ENCODE measurements around the gene RPS18. TPM values are rescaled to one million over a fixed set of nuclear protein-coding genes. Genes with fewer than 3 reads are reported as not detected.
A peak's percentile ranks its signal among the peaks of the same experiment; 100 is the strongest.

Gene RPS18
- polyA plus RNA-seq, 4 donors: 2,953 to 3,403 (median 3,031) TPM

DNA sequence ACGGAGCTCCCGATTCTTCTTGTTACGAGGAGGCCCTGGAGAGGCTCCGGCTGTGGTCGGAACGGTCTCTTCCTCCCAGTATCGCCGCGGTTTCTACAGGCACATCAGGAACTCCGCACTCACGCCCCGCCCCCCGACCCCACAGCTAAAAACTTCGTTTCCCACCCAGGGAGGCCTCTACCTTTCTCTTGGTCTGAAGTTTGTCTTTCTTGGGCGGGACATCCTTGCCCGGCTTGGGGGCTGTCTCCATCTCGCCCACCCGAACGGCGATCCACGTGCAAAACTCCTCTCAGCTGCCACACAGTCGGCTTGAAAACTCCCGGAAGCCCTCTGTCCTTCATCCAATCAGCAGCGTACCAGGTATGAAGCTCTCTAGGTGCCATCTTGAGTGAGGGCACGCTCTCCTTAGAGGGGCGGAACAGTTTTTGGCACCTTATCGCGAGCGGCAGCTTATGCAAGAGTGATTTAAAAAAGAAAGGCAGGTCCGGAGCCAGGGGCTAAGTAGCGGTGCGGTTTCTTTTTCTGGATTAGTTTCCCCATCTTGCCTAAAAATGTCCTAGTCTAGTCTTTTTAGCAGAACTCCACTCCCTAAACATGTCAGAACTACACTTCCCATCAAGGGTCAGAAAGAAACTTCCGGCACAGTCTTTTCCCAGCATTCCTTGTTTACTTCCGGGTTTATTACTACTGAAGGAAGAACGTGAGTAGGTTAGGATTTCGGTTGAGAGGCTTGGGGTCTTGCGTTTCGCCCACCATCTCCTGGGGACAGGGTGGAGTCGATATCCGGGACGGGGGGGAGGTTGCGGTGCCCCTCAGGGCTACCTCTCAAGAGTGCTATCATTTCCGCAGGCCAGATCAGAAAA, 17.3 kb downstream of the RPS18 start, which contains the start of the genes PFDN6 and WDR46:
Gene PFDN6, plus strand, starts transcription at position 681 of the 863 bp plus-strand sequence. CDS start 256 bp downstream, outside the sequence.
Gene WDR46, minus strand, starts transcription at position 319 of the 863 bp plus-strand sequence. Its CDS starts 69 bp downstream, at position 250.
- peak; percentile 81 to 89 (median 85) for DNase-seq (ENCODE audit: low read depth in 4 of 4, low spot score in 3 of 4)

DNA sequence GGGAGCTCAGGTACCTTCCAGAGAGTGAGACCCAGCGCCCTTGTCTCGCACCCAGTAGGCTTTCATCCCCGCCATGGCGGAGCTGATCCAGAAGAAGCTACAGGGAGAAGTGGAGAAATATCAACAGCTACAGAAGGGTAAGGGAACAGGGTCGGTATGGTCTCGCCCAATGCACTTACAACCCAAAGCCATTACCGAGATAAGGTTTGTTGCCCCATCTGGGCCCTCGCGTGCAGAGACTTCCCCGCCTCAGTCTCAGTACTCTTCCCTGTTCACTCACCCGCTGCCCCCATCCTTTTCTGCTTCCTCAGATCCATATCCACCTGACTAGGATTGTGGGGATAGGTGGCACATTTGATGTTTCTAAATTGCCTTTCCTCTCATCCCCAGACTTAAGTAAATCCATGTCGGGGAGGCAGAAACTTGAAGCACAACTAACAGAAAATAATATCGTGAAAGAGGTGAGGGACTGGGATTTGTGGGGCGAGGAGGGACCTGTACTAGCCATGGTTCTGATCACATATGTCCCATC, 18.0 kb downstream of the RPS18 start:
- no peak for DNase-seq (ENCODE audit: low read depth in 4 of 4, low spot score in 3 of 4)

DNA sequence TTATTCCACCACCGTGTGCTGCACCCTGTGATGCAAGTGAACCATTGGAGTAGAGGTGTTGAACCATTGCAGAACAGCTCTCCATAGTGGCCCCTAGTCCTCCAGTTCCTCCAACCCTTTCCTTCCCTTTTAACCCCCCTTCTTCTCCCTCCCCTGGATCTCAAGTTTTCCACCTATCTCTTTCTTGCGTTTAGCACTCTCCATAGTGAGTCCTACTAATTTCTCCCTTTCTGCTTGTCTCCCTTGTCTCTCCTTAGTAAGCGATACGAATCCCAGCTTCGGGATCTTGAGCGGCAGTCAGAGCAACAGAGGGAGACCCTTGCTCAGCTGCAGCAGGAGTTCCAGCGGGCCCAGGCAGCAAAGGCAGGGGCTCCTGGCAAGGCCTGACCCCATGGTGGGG, 18.6 kb downstream of the RPS18 start:
- DNase-seq (ENCODE audit: low read depth in 4 of 4, low spot score in 3 of 4): no peak

DNA sequence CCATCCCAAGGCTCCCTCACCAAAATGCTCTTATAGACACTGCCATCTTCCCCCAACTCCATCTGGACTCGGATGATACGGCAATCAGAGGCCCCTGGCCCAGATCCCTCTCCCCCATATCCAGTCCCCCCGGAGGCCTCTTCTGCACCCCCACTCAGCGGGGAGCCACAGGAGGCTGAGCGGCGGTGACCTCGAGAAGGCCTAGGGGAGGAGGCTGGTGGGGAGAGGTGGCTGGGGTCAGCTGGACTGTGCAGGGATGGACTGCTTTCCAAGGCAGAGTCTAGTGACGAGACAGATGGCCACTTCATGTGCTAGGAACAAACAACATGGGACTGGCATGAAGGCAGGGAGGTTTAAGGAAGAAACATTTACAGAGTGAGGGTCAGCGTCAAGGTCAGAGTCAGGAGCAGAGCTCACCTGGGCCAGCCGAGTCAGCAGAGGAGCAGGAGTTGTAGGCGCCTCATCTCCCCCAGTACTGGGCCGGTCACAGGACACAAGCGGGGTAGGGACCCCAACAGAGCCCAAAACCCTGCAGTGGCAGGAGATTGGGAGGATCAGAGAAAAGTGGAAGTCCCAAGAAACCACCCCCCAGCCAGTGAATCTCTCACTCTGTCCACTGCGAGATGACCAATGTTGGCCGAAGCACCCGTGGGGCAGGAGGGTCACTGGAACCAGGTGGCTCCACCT, 21.3 kb downstream of the RPS18 start:
- no peak for DNase-seq (ENCODE audit: low read depth in 4 of 4, low spot score in 3 of 4)

DNA sequence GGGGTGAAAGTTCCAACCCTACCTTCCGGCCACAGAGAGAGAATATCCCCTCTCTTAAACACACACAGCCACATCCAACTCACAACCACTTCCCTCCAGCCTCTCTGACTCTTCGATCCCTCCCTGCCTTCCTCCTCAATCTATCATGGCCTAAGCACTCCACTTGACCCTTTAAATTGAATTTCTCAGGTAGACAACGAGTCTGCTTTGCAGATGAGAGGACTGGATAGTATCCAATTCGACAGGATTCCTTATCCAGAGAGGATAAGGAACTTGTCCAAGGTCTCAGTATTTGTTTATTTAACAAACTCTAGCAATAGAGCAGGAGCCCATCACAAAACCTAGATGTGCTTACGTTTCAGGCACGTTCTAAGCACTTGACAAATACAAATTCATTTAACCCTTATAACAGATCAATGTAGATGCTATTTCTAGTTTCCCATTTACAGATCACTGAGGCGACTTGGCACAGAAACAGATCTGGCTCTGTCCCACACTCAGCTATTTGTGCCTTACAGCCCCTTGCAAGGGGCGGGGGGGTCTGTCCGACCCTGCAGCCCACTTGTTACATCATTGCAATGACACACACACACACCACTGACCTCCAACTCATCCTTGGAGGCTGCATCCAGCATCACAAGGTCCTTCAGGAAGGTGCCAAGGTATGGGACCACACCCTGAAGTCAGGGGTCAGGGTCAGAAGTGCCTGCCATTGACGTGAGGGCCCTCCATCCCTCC, 22.4 kb downstream of the RPS18 start:
- no peak for DNase-seq (ENCODE audit: low read depth in 4 of 4, low spot score in 3 of 4)

DNA sequence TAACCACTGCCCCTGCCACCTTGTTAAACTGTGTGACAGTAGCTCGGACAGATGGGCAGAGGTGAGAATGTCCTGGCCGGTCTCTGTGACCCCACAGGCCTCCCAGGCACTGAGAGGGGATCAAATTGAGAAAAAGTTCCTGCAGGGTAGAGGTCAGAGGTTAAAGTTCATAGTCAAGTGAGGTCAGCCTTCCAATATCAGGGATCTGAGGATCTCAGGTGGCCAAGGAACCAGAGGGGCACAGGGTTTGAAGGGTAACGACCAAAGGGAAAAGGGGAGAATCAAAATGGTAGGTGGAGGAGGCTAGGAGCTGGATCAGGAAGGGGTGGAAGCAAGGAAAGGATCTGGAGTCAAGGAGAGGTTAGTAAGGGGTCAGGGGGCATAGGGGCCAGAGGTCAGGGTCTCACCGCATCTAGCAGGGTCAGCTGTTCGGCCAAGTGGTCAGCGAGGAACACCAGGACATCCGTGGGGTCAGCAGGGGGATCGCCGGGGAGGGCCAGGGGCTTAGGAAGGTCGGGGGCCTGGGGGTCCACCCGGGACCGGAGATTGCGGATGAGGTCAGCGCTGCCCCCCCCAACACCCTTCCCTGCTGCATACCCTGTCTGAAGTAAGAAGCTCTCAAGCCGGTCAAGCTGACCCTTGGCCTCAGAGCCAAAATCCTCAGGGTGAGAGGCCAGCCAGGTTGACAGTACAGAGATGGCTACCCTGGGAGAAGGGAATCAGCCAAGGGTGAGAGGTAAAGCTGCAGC, 23.9 kb downstream of the RPS18 start:
- DNase-seq (ENCODE audit: low read depth in 4 of 4, low spot score in 3 of 4): no peak

DNA sequence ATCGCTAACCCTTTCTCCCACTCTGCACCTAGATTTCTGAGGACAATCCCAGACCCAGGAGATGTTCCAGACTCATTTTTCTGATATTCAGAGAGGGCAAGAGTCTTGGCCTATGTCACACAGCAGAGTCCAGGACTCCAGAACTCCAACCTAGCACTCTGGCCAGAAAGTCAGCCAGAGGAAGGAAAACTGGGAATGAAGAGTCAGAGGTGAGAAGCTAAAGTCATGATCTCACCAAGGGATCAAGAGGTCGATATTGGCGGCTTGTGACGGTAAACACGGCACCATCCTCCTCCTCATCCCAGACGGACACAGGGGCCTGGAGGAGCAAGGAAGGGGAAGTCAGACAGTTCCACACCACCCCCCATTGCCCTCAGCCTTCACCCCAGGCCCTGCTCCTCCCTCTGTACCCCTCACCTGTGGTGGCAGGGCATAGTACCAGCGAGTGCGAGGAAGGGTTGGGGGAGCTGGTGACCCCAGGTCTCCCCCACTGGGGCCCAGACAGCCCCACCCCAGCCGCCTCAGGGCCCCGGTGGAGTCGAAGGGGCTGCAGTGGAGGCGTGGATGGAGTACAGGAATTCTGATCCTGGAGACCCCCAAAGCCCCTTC, 25.0 kb downstream of the RPS18 start:
- DNase-seq (ENCODE audit: low read depth in 4 of 4, low spot score in 3 of 4): no peak

DNA sequence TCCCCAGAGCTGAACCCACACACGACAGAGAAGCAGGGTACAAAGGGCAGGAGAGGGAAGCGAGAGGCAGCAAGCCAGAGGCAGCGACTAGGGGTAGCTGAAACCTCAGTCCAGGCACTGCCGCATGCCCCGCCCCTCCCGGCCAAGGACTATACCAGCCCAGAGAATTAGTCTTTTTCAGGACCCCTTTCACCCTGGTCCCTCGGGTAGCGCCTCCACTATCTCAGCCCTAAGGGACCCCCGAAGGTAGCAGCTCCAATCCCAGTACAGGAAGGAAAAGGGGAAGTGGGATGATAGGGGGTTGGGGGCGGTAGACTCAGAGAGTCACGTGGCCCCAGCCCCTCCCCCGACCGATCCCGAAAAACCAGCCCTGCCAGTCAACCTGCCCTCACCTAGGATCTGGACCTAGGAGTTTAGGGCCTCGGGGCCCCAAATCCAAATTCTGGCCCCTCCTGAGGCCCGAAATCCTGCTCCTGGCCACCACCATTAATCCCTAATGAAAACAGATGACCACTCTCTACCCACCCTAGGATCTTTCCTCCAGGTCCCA, 25.6 kb downstream of the RPS18 start:
- DNase-seq (ENCODE audit: low read depth in 4 of 4, low spot score in 3 of 4): no peak

DNA sequence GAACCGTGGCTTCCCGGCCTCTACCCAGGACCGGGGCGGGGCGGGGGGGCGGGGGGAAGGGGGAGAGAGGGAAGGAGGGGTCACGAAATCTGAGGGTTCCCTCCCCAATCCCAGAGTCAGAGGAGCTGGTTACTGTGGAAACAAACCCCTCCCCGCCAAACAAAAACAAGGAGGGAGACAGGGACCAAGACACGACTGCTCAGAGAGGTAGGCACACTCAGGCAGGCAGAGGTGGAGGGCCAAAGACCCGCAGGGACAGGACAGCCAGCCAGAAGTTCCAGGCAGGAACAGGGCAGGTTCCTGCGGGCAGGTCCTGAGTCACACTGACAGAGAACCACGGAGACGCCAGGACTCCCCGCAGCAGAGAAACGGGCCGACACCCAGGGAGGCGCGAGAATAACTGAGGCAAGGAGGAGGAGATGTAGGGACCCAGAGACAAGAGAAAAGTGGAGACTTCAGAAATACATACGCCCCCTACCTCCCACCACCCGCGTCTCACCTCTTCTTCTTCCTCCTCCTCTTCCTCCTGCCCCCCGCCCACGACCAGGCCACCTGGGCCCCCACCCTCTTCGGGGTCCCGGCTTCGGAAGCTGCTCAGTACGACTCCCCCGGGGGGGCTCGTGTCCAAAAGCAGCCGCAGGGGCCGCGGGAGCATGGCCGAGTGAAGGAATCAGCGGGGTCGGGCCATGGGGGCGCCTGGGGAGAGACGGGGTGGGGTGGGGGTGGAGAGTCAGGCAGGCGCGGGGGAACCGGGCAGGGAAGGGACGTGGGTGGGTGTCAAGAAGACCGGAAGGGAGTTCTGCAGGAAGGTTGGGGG, 26.3 kb downstream of the RPS18 start:
- peak in 1 of 4 donors; percentile 48 for DNase-seq (ENCODE audit: low read depth in 4 of 4, low spot score in 3 of 4)

DNA sequence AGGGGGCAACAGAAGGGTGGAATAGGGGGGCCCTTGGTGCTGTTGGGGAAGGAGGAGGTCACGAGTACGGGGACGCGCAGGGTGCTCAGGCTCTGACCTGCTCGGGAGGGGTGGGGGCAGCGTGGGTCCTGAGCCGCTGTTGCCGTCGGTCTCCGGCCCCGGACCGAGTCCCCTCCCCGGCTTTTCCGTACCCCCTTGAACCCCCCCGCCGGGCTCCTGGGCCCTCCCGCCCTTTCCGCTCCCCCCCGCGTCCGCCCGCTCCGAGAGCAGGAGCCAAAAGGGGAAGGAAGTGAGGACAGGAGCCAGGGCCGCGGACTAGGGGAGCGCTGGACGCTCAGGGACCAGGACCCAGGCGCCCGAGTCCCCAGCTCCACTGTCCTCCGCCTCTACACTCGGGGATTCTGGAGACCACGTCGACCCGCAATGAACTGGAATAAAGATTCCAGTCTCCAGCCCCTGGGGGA, 26.9 kb downstream of the RPS18 start, which contains the start of gene RGL2:
Gene RGL2, minus strand, starts transcription at position 170 of the 464 bp plus-strand sequence. CDS start 332 bp downstream, outside the sequence.
- DNase-seq (ENCODE audit: low read depth in 4 of 4, low spot score in 3 of 4): no peak

DNA sequence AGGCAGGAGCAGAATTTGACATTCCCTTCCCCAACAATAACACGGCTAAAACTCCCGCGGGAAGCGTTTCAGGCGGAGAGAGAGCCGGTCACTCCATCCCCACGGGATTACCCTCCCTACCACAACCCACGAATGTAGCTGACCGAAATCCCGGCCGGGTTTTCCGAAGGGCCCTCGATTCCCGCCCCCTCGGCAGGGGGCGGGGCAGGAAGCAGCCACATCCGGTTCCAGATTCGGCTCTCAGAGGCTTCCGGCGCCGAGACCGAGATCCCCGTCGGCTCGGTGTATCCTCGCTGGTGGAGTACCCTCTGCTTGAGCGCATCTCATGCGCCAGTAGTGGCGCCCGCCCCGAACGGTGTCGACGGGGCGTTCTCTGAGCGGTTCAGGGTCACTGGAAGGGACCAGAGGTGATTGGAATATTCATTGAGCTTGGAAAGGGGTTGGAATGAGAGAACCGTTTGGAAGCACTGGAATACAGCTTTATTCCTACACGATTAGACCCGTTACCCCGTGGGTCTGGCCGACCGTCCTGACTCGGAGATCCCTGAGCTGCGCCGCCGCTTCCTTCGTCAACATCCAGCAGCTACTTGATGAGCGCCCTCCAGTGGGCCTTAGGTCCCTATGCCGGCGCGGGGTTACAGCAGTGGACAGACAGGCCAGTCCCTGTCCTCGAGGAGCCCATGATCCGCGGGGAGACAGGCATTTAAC, 27.5 kb downstream of the RPS18 start:
- peak in 2 of 4 donors; percentile 84 to 88 for DNase-seq (ENCODE audit: low read depth in 4 of 4, low spot score in 3 of 4)

DNA sequence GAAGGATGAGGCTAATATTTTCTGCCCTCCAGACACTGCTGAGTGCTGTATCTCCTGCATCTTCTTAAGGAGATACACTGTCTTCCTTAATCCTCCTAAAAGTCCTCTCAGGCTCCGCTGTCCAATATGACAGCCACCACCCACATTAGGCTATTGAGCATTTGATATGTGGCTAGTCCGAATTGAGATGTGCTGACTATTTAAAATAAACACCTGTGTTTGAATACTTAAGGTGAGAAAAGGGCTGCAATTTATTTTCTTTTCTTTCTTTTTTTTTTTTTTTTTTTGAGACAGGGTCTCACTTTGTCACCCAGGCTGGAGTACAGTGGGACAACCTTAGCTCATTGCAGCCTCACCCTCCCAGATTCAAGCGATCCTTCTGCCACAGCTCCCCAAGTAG, 30.0 kb downstream of the RPS18 start:
- DNase-seq (ENCODE audit: low read depth in 4 of 4, low spot score in 3 of 4): no peak

DNA sequence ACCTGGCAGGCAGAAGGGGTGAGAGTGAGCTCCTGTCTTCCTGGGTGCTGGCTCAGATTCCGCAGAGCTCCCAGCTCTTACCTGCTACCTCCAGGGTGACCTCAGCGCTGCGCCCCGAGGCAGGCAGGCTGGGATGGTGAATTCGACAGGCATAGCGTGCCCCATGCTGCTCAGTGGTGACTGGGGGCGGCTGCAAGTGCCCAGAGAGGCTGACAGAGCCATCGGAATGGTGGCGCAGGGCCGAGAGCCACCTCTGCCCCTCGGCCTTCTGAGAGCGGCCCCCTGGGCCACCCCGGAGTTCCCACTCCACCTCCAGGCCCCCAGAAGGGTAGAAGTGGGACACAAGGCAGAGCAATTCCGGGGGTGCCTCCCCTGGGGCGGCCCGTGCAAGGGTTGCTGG, 32.3 kb downstream of the RPS18 start:
- DNase-seq (ENCODE audit: low read depth in 4 of 4, low spot score in 3 of 4): no peak

DNA sequence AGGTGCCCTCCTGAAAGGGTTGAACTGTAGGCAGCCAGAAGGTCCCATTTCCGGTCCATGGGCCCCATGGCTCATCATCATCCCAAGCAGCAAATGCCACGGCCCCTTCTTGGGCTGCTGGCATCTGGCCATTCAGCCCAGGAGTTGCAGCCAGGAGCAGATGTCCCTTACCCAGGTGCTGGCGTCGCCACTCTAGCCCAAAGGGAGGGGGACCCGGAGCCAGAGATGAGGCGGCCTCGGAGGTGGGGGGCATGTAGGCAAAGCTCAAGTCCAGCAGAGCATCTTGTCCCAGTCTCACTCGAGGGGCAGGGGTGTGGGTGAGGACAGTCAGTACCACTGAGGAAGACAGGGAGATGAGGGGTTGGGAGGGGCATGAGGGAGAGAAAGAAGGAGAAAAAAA, 33.2 kb downstream of the RPS18 start:
- DNase-seq (ENCODE audit: low read depth in 4 of 4, low spot score in 3 of 4): no peak

DNA sequence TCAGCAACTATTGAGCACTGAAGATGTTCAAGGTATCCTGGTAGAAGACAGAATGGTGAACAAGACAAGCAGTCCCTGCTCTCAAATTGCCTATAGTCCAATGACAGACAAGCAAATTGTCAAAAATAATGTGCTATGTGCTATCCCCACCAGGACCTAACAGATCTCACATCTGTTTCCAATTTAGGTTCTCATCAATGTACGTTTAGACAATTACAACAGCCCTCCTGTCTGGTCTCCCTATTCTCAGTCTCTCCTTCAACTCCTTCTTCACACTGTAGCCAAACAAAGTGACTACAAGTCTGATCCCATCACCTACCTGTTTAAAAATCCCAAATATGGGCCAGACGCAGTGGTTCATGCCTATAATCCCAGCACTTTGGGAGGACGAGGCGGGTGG, 34.5 kb downstream of the RPS18 start:
- DNase-seq (ENCODE audit: low read depth in 4 of 4, low spot score in 3 of 4): no peak

DNA sequence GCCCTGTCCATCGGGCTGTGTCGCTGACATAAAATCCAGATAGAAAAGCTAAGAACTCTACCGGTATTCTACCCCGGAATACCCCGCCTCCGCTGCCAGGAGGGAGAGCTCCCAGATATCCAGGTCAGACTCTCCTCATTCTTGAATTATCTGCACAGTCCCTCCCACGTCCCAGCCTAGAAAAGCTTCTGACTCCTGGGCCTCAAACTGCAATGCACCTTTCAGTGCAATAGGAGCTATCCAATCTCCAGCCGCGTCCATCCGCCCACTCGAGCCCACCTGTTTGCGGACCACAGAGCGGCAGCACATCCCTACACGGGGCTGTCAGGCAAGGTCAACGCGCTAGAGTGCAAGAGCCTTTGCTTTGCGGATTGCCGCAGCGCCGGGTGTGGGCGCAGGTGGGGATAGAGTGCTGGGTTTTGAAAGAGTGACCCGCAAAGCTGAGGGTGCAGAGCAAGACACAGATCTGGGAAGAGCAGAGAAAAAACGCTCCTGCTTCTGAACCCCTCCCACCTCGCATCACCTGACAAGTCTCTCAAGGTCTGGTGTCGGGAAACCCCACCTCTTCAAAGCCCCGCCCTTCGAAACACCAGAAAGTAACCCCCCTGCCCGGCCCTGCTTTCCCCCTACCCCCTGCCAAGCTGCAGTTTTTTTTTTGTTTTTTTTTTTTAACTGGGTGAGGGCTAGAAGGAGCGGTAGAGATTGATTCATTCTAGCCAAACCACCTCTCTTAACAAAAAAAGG, 40.7 kb downstream of the RPS18 start:
- DNase-seq (ENCODE audit: low read depth in 4 of 4, low spot score in 3 of 4): no peak
